Measurements from ENCODE around the gene CTNND2.

CTNND2 gene

GRCh38 chr5:11656916-11657315 is 247.3 kb downstream of the CTNND2 start:
- in situ Hi-C loops (cut with HindIII; ENCODE audit: low sequenced_read_pairs): no loop called here

GRCh38 chr5:11655681-11656080 is 248.6 kb downstream of the CTNND2 start:
- DNase-seq (ENCODE audit: low read depth, low spot score): no peak
- no peak overlapping the region for H3K4me3 ChIP-seq (ENCODE audit: low read depth, low read length)
- in situ Hi-C loops (cut with HindIII; ENCODE audit: low sequenced_read_pairs): no loop called here
- no peak for TF ChIP-seq CTCF (IDR thresholded peaks at IDR 0.05; ENCODE audit: low read depth, low read length)

More at GRCh38 chr5:11656916-11657315, 247.3 kb downstream of the CTNND2 start:
- no peak overlapping the region for H3K4me3 ChIP-seq (ENCODE audit: low read depth, low read length)
- TF ChIP-seq CTCF (IDR thresholded peaks at IDR 0.05; ENCODE audit: low read depth, low read length): no peak
- DNase-seq (ENCODE audit: low read depth, low spot score): no peak

- TF ChIP-seq CTCF (IDR thresholded peaks at IDR 0.05; ENCODE audit: low read depth, low read length): no peak
- no peak overlapping the region for H3K4me3 ChIP-seq (ENCODE audit: low read depth, low read length)
- no peak for DNase-seq (ENCODE audit: low read depth, low spot score)
- in situ Hi-C loops (cut with HindIII; ENCODE audit: low sequenced_read_pairs): no loop called here
These were observed 253.3 kb downstream of the CTNND2 start for GRCh38 chr5:11650936-11651335.

GRCh38 chr5:11646141-11646540 is 258.1 kb downstream of the CTNND2 start:
- TF ChIP-seq CTCF (IDR thresholded peaks at IDR 0.05; ENCODE audit: low read depth, low read length): no peak
- in situ Hi-C loops (cut with HindIII; ENCODE audit: low sequenced_read_pairs): no loop called here
- no peak for DNase-seq (ENCODE audit: low read depth, low spot score)
- no peak overlapping the region for H3K4me3 ChIP-seq (ENCODE audit: low read depth, low read length)

- no peak for TF ChIP-seq CTCF (IDR thresholded peaks at IDR 0.05; ENCODE audit: low read depth, low read length)
- H3K4me3 ChIP-seq (ENCODE audit: low read depth, low read length): no peak overlapping the region
- in situ Hi-C loops (cut with HindIII; ENCODE audit: low sequenced_read_pairs): no loop called here
- no peak for DNase-seq (ENCODE audit: low read depth, low spot score)
These were observed 261.8 kb downstream of the CTNND2 start for GRCh38 chr5:11642438-11642837.

GRCh38 chr5:11640158-11640873 is 263.9 kb downstream of the CTNND2 start:
- no peak for TF ChIP-seq CTCF (IDR thresholded peaks at IDR 0.05; ENCODE audit: low read depth, low read length)
- H3K4me3 ChIP-seq (ENCODE audit: low read depth, low read length): no peak overlapping the region
- no peak for DNase-seq (ENCODE audit: low read depth, low spot score)
- in situ Hi-C loops (cut with HindIII; ENCODE audit: low sequenced_read_pairs): no loop called here
